Ovary (tissue), 9 donors: ENCODE results near the gene TIMP1. TPM values are rescaled to one million over a fixed set of nuclear protein-coding genes. Genes with fewer than 3 reads are reported as not detected.

ENCODE experiments used
- DNase-seq, 5 donors: peaks; one replicate each; pipeline ENCODE4 v3.0.0-alpha.2; 2019 to 2020
- H3K27ac ChIP-seq, 2 donors: fragments of 200-600 bp; one replicate each; pipeline versions ENCODE4 v1.5.1 to v1.8.0; 2019 to 2022
- H3K27me3 ChIP-seq: fragments of 200-600 bp; one replicate; pipeline ENCODE4 v1.8.0; 2022
- H3K36me3 ChIP-seq: fragments of 200-600 bp; sonication (generic); one replicate; pipeline ENCODE4 v1.5.1; 2019
- H3K4me1 ChIP-seq: one replicate; pipeline ENCODE4 v1.8.1; 2013; ENCODE audit warnings: mild to moderate bottlenecking, moderate library complexity; ENCODE audit not compliant: insufficient read depth
- H3K4me3 ChIP-seq: fragments of 200-600 bp; sonication (generic); one replicate; pipeline ENCODE4 v1.5.1; 2017
- H3K9me3 ChIP-seq, 2 donors: fragments of 200-600 bp in 1 of 2; sonication (generic) in 1 of 2; one replicate each; pipeline versions ENCODE4 v1.5.1 to v1.8.1; 2013 to 2019; ENCODE audit warnings: mild to moderate bottlenecking in 1 of 2, moderate library complexity in 1 of 2
- CTCF ChIP-seq, 3 donors: fragments of 450-650 bp in 2 of 3; fragments of 200-600 bp in 1 of 3; IDR thresholded peaks; one replicate each; pipeline versions ENCODE4 v1.5.1 to v1.8.0; 2016 to 2022; ENCODE audit warnings: antibody characterized with exemption in 3 of 3, mild to moderate bottlenecking in 1 of 3
- EP300 ChIP-seq: sonication (generic); formaldehyde crosslinking; IDR thresholded peaks from one replicate; pipeline ENCODE4 v1.6.1; 2017; ENCODE audit warnings: antibody characterized with exemption
- POLR2A ChIP-seq: fragments of 450-650 bp; IDR thresholded peaks from one replicate; pipeline ENCODE4 v1.6.1; 2017; ENCODE audit warnings: antibody characterized with exemption, mild to moderate bottlenecking, moderate library complexity
- WGBS, 3 donors: extraction: QIAGEN DNeasy Blood & Tissue Kit in 1 of 3; methylation state at CpG; one replicate each; pipeline versions ENCODE4 v1.1.5 to v1.1.7; 2013 to 2017; 5-methylcytosine and 5-hydroxymethylcytosine counted together
- intact Hi-C, 4 donors: fragments of 100-400 bp; cut with DNase I; formaldehyde crosslinking; loops; one replicate each; pipeline versions ENCODE4 v1.11.0 to v1.15.1; 2022 to 2023
- polyA plus RNA-seq, 2 donors: library from polyadenylated mRNA; stranded (reverse); fragments of 200-250 nt in 1 of 2; fragments of 350-450 nt in 1 of 2; fragmentation: Illumina TruSeq in 1 of 2; extraction: RNeasy Lipid Tissue Mini Kit (QIAGEN cat#74804) in 1 of 2; gene quantifications; one replicate each; pipeline ENCODE4 v1.2.3, GENCODE V29; 2013 to 2014
- total RNA-seq, 7 donors: library from RNA; depleted of rRNA in 2 of 7; stranded (reverse); fragments of >200 nt in 2 of 7; fragmentation: NEBNext Ultra II Directional in 3 of 7; extraction: Animal tissue kit (Norgen Biotek cat#: 25700) in 3 of 7; gene quantifications; one replicate each; pipeline versions ENCODE4 v1.1.0 to v1.2.4, GENCODE V29; 2016 to 2023
- donor health status: DM: no; HTN: no; CAD: no; lungs with moderate emphysema.
- donor health status: DM: no; HTN: no; CAD: no.
- donor health status: Bipolar disorder and iron deficiency.
- donor health status: DM: yes; HTN: yes; CAD: no.
- donor health status: DM: no; HTN: no; CAD: no.
- donor health status: DM: yes; HTN: yes; CAD: no.

The TIMP1 gene
- total and polyA plus RNA-seq, 9 donors, result 247 to 1,380 (median 617) TPM

- Histone ChIP-seq H3K9me3 (no peaks in the 10 kb centered on the region), H3K4me3 (no peak overlapping the region), H3K4me1 (peaks cover 7% of the 10 kb centered on the region), H3K27ac (no peak overlapping the region), H3K36me3 (no peaks in the 10 kb centered on the region), H3K27me3 (no peaks in the 10 kb centered on the region)
- TF ChIP-seq POLR2A, result no peak
- TF ChIP-seq CTCF (IDR thresholded peaks at IDR 0.05), result no peak
- TF ChIP-seq EP300, result no peak
- no peak for DNase-seq
- 55 to 70% (median 61%) methylated on average over 3 of the region's 3 CpGs for WGBS, 3 donors
- intact Hi-C loops, result loop anchor here in 2 of 4 donors (10.0 kb wide), 2 partner anchors 63 to 67 kb away; no protein-coding TSS in a partner anchor
These were observed 4.3 kb upstream of the TIMP1 start for GRCh38 chrX:47577901-47578300.

GRCh38 chrX:47578692-47579091 lies 3.5 kb upstream of the TIMP1 start:
- DNase-seq, result peak in 1 of 5 donors; percentile 23
- H3K9me3 ChIP-seq, result no peaks in the 10 kb centered on the region
- no peaks in the 10 kb centered on the region for H3K27me3 ChIP-seq
- WGBS, 3 donors, result 60 to 65% (median 64%) methylated on average over 16 of the region's 16 CpGs
- no peaks in the 10 kb centered on the region for H3K36me3 ChIP-seq
- intact Hi-C loops, result loop anchor here in 2 of 4 donors (10.0 kb wide), 2 partner anchors 64 to 66 kb away; no protein-coding TSS in a partner anchor
- TF ChIP-seq POLR2A (no peak), EP300 (no peak), CTCF (IDR thresholded peaks at IDR 0.05) (no peak)
- peaks cover 6% of the 10 kb centered on the region for H3K4me1 ChIP-seq
- H3K4me3 ChIP-seq, result no peak overlapping the region
- H3K27ac ChIP-seq, result no peak overlapping the region

GRCh38 chrX:47579537-47579936 lies 2.7 kb upstream of the TIMP1 start:
- intact Hi-C loops, result loop anchor here in 2 of 4 donors (10.0 kb wide), 2 partner anchors 65 kb away; no protein-coding TSS in a partner anchor
- WGBS, 3 donors, result 55 to 64% (median 58%) methylated on average over 9 of the region's 9 CpGs

GRCh38 chrX:47583240-47583861 lies 1.1 kb downstream of the TIMP1 start:
- DNase-seq, result peak in 1 of 5 donors; percentile 23

More at GRCh38 chrX:47579537-47579936, 2.7 kb upstream of the TIMP1 start:
- Histone ChIP-seq H3K9me3 (no peaks in the 10 kb centered on the region), H3K36me3 (no peaks in the 10 kb centered on the region), H3K4me1 (peaks cover 6% of the 10 kb centered on the region), H3K27ac (no peak overlapping the region), H3K4me3 (no peak overlapping the region), H3K27me3 (no peaks in the 10 kb centered on the region)
- TF ChIP-seq POLR2A (no peak), EP300 (no peak), CTCF (IDR thresholded peaks at IDR 0.05) (no peak)
- no peak for DNase-seq

More at GRCh38 chrX:47583240-47583861, 1.1 kb downstream of the TIMP1 start:
- TF ChIP-seq POLR2A (no peak), EP300 (no peak), CTCF (IDR thresholded peaks at IDR 0.05) (no peak)
- intact Hi-C loops, result no loop called here
- peaks cover 4% of the 10 kb centered on the region for H3K4me1 ChIP-seq
- H3K9me3 ChIP-seq, result no peaks in the 10 kb centered on the region
- WGBS, 3 donors, result 43 to 48% (median 43%) methylated on average over 8 of the region's 8 CpGs
- no peaks in the 10 kb centered on the region for H3K27me3 ChIP-seq
- H3K36me3 ChIP-seq, result no peaks in the 10 kb centered on the region
- H3K27ac ChIP-seq, result peak overlapping the region; percentile 48 to 65
- peak overlapping the region; percentile 45 for H3K4me3 ChIP-seq
